Esophagus muscularis mucosa (tissue), 4 donors: ENCODE measurements around the gene CNIH3. TPM values are rescaled to one million over a fixed set of nuclear protein-coding genes. Genes with fewer than 3 reads are reported as not detected.

Source experiments
- DNase-seq: peaks from one replicate; pipeline ENCODE4 v3.0.0-alpha.2; 2017; ENCODE audit errors: extremely low spot score
- H3K27ac ChIP-seq, 4 donors: fragments of 200-600 bp; sonication (generic); replicated peaks in 1 of 4; 1 replicate in 3 of 4; 2 replicates in 1 of 4; pipeline ENCODE4 v1.5.1; 2016 to 2019; ENCODE audit warnings: mild to moderate bottlenecking in 1 of 4
- H3K27me3 ChIP-seq, 4 donors: fragments of 200-600 bp; sonication (generic); one replicate each; pipeline versions ENCODE4 v1.5.1 to v1.6.0; 2016 to 2019
- H3K36me3 ChIP-seq, 4 donors: fragments of 200-600 bp; sonication (generic); one replicate each; pipeline ENCODE4 v1.5.1; 2016 to 2019
- H3K4me1 ChIP-seq, 4 donors: fragments of 200-600 bp; sonication (generic); one replicate each; pipeline ENCODE4 v1.5.1; 2016 to 2019
- H3K4me3 ChIP-seq, 4 donors: fragments of 200-600 bp; sonication (generic); 1 replicate in 2 of 4; 2 replicates in 2 of 4; pipeline ENCODE4 v1.5.1; 2016 to 2019; ENCODE audit warnings: mild to moderate bottlenecking in 4 of 4, moderate library complexity in 1 of 4
- H3K9me3 ChIP-seq, 4 donors: fragments of 200-600 bp; sonication (generic); 1 replicate in 3 of 4; 2 replicates in 1 of 4; pipeline ENCODE4 v1.5.1; 2016 to 2019
- EP300 ChIP-seq: sonication (generic); formaldehyde crosslinking; IDR thresholded peaks from one replicate; pipeline ENCODE4 v1.6.1; 2017; ENCODE audit warnings: antibody characterized with exemption
- POLR2A ChIP-seq: fragments of 450-650 bp; IDR thresholded peaks from one replicate; pipeline ENCODE4 v1.6.1; 2017; ENCODE audit warnings: antibody characterized with exemption, moderate library complexity, mild to moderate bottlenecking, low read depth
- POLR2AphosphoS5 ChIP-seq, 2 donors: sonication (generic); formaldehyde crosslinking; IDR thresholded peaks; one replicate each; pipeline ENCODE4 v1.6.1; 2017; ENCODE audit warnings: antibody characterized with exemption in 2 of 2
- whole genome bisulfite sequencing: methylation state at CpG from one replicate; pipeline ENCODE4 v1.1.5; 2018; 5-methylcytosine and 5-hydroxymethylcytosine counted together
- intact Hi-C: fragments of 100-400 bp; cut with DNase I; formaldehyde crosslinking; loops from one replicate; pipeline ENCODE4 v1.15.1; 2023
- total RNA-seq, 4 donors: library from RNA; depleted of rRNA; stranded (reverse); fragments of >200 nt; gene quantifications; one replicate each; pipeline versions ENCODE4 v1.1.0 to v1.2.1, GENCODE V29; 2016
- TF ChIP-seq, protein P1 (sequence below), 3 experiments: fragments of 200-600 bp in 2 of 3; fragments of 450-650 bp in 1 of 3; sonication (generic) in 2 of 3; IDR thresholded peaks; one replicate each; pipeline ENCODE4 v1.5.1; 2017 to 2019; ENCODE audit warnings: antibody characterized with exemption in 3 of 3, mild to moderate bottlenecking in 2 of 3, moderate library complexity in 1 of 3

CNIH3 gene
- total RNA-seq, 4 donors from 2014 or later, result 0.42 to 2.3 (median 1.3) TPM

DNA sequence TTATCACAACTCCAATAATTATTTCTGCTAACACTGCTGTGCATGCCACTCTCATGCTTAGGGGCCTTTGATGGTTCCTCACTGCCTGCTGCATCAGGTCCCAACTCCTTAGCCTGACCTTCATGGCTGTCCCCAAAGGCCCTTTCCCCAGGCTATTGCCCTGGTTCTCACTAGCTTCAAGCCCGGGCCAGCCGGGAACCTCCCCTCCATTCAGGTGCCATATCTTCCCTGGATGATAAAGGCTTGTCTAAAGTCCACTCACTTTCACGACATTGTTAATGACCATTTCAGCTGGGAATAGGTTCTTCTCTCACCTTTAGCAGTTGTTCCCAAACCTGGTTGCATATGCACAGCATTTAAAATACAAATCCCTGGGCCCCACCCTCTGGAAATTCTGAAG, 95.8 kb downstream of the CNIH3 start:
- WGBS, result 96% methylated on average over 3 of the region's 3 CpGs
- DNase-seq, result no peak
- intact Hi-C loops, result no loop called here
- H3K36me3 ChIP-seq, result no peaks in the 10 kb centered on the region
- no peak overlapping the region for H3K4me3 ChIP-seq
- no peaks in the 10 kb centered on the region for H3K27me3 ChIP-seq
- peaks cover 0 to 15% (median 10%) of the 10 kb centered on the region in 4 donors for H3K4me1 ChIP-seq
- no peaks in the 10 kb centered on the region for H3K9me3 ChIP-seq
- H3K27ac ChIP-seq, result no peak overlapping the region
- TF ChIP-seq EP300 (no peak), POLR2AphosphoS5 (IDR thresholded peaks at IDR 0.05) (no peak), POLR2A (no peak)
- TF ChIP-seq, protein P1, sequence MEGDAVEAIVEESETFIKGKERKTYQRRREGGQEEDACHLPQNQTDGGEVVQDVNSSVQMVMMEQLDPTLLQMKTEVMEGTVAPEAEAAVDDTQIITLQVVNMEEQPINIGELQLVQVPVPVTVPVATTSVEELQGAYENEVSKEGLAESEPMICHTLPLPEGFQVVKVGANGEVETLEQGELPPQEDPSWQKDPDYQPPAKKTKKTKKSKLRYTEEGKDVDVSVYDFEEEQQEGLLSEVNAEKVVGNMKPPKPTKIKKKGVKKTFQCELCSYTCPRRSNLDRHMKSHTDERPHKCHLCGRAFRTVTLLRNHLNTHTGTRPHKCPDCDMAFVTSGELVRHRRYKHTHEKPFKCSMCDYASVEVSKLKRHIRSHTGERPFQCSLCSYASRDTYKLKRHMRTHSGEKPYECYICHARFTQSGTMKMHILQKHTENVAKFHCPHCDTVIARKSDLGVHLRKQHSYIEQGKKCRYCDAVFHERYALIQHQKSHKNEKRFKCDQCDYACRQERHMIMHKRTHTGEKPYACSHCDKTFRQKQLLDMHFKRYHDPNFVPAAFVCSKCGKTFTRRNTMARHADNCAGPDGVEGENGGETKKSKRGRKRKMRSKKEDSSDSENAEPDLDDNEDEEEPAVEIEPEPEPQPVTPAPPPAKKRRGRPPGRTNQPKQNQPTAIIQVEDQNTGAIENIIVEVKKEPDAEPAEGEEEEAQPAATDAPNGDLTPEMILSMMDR (IDR thresholded peaks at IDR 0.05), result no peak

DNA sequence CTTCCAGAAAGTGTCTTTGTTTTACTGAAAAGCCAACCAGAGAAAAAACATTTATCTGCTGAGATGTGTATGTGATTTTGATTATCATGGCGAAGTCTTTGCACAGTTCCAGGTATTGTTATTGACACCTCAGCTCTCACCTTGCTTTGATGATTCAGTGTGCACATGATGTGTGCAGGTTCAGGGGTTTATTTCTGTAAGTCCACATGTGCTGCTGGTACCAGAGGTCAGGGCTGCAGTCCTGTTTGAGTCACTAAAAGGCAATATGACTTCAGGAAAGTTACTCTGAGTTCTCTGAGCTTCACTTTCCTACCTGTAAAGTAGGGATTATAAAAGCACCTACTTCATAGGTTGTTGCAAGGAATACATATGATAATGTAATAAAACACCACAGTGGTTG, 97.1 kb downstream of the CNIH3 start:
- 93% methylated on average over 1 of the region's 1 CpG for WGBS
- no peak overlapping the region for H3K27ac ChIP-seq
- DNase-seq, result no peak
- peaks cover 0 to 15% (median 10%) of the 10 kb centered on the region in 4 donors for H3K4me1 ChIP-seq
- H3K27me3 ChIP-seq, result no peaks in the 10 kb centered on the region
- H3K36me3 ChIP-seq, result no peaks in the 10 kb centered on the region
- no peaks in the 10 kb centered on the region for H3K9me3 ChIP-seq
- intact Hi-C loops, result no loop called here
- TF ChIP-seq POLR2AphosphoS5 (IDR thresholded peaks at IDR 0.05) (no peak), EP300 (no peak), POLR2A (no peak)
- TF ChIP-seq, protein P1 (IDR thresholded peaks at IDR 0.05), result no peak
- H3K4me3 ChIP-seq, result no peak overlapping the region

DNA sequence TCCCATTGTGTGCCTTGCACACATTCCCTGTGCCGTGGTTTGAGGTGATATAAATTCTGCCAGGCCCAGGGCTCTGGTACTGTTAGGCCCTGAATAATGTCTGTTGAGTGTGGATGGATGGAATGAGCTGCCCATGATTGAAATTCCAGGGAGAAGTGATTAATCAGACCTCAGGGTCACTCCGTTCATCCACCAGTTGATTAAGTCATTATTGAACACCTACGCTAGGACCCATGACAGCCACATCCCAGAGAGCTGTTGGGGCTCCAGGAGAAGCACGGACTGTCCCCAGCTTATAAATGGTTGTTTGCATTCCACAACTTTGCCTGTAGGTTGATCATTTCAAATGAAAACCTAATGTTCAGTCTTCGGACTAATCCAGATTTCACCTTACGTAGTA, 98.4 kb downstream of the CNIH3 start:
- intact Hi-C loops, result no loop called here

DNA sequence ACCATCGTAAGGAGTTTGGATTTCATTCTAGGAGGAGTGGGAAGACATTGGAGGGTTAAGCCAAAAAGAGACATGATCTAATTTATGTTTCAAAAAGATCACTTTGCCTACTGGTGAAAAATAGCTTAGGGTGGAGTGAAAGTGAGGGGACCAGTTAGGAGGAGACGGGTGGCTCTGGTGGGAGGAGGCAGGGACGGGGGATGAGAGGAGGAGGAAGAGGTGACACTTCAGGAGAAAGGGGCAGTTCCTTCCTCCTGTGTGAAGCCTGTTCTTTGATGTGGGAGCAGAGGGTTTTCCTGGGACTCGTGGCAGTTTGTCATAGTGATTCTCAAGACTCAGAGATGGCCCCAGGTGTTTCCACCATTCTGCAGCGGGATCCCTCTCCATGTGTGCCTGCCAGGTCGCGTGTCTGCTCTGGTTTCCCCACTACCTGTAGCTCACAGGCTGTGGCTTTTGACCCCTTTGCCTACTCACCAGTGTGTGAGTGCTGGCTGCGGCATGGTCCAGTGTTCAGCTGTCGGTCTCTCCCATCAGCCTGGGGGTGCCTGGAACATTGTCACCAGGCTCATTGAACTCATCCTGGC, 102.4 kb downstream of the CNIH3 start:
- Histone ChIP-seq H3K9me3 (no peaks in the 10 kb centered on the region), H3K36me3 (no peaks in the 10 kb centered on the region), H3K27ac (no peak overlapping the region), H3K4me3 (no peak overlapping the region), H3K4me1 (peaks cover 0 to 7% (median 0%) of the 10 kb centered on the region in 4 donors), H3K27me3 (peaks cover 0 to 4% (median 0%) of the 10 kb centered on the region in 4 donors)
- intact Hi-C loops, result no loop called here
- 78% methylated on average over 7 of the region's 9 CpGs for WGBS
- no peak for DNase-seq
- no peak for TF ChIP-seq POLR2AphosphoS5 (IDR thresholded peaks at IDR 0.05)
- TF ChIP-seq EP300, result no peak
- TF ChIP-seq, protein P1 (IDR thresholded peaks at IDR 0.05), result no peak
- no peak for TF ChIP-seq POLR2A

More for the DNA sequence above, 98.4 kb downstream of the CNIH3 start:
- TF ChIP-seq POLR2AphosphoS5 (IDR thresholded peaks at IDR 0.05) (no peak), EP300 (no peak), POLR2A (no peak)
- TF ChIP-seq, protein P1 (IDR thresholded peaks at IDR 0.05), result no peak
- Histone ChIP-seq H3K9me3 (no peaks in the 10 kb centered on the region), H3K27ac (no peak overlapping the region), H3K27me3 (no peaks in the 10 kb centered on the region), H3K4me3 (no peak overlapping the region), H3K36me3 (no peaks in the 10 kb centered on the region), H3K4me1 (peaks cover 0 to 15% (median 10%) of the 10 kb centered on the region in 4 donors)
- no peak for DNase-seq
- WGBS, result 100% methylated on average over 6 of the region's 6 CpGs

DNA sequence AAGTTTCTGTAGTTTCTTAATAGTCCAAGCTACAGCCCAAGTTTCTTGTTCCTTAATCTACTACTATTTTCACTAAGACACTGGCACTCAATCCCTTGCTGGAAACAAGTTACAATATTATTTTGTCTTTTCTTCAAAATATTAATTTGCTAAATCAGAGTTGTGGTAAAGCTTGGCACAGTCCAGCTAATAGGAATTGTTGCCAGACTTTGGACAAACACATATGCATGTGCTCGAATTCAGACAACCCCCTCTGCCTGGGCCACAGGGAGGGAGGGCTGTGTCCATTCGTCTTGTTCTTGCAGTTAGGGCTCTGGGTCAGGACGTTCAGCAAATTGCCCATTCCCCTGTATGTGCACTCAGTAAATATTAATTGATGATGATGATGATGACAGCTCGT, 103.6 kb downstream of the CNIH3 start:
- WGBS, result 60% methylated on average over 4 of the region's 4 CpGs
- no peaks in the 10 kb centered on the region for H3K9me3 ChIP-seq
- TF ChIP-seq, protein P1 (IDR thresholded peaks at IDR 0.05), result no peak
- TF ChIP-seq EP300 (no peak), POLR2A (no peak), POLR2AphosphoS5 (IDR thresholded peaks at IDR 0.05) (no peak)
- H3K4me3 ChIP-seq, result no peak overlapping the region
- H3K36me3 ChIP-seq, result no peaks in the 10 kb centered on the region
- peaks cover 0 to 4% (median 0%) of the 10 kb centered on the region in 4 donors for H3K27me3 ChIP-seq
- intact Hi-C loops, result no loop called here
- H3K4me1 ChIP-seq, result peaks cover 0 to 7% (median 0%) of the 10 kb centered on the region in 4 donors
- H3K27ac ChIP-seq, result no peak overlapping the region
- no peak for DNase-seq
